Uterus (tissue), 2 donors: ENCODE results near the gene NTNG1.

Experiments used
- CTCF ChIP-seq, 4 experiments: fragments of 200-600 bp in 2 of 4; fragments of 450-650 bp in 2 of 4; sonication (generic) in 2 of 4; IDR thresholded peaks; one replicate each; pipeline ENCODE4 v1.5.1; 2016 to 2019; ENCODE audit warnings: antibody characterized with exemption in 4 of 4, mild to moderate bottlenecking in 2 of 4, moderate library complexity in 1 of 4
- POLR2A ChIP-seq, 2 donors: fragments of 450-650 bp; IDR thresholded peaks; one replicate each; pipeline ENCODE4 v1.6.1; 2016; ENCODE audit warnings: antibody characterized with exemption in 2 of 2, mild to moderate bottlenecking in 1 of 2, moderate library complexity in 1 of 2

- TF ChIP-seq CTCF (IDR thresholded peaks at IDR 0.05) (no peak), POLR2A (IDR thresholded peaks at IDR 0.05) (no peak)
These were observed 88.9 kb downstream of the NTNG1 start for GRCh38 chr1:107229711-107230110.
